HCT116 (cell line): Measurements from ENCODE around the gene CHST3.

Source experiments
- EZH2 ChIP-seq: fragments of 200-600 bp; sonication (generic); IDR thresholded peaks from 2 replicates; pipeline ENCODE4 v1.6.1; 2017; ENCODE audit warnings: antibody characterized with exemption, mixed run types
- EZH2phosphoT487 ChIP-seq: fragments of 200-600 bp; IDR thresholded peaks from 2 replicates; pipeline ENCODE4 v1.6.1; 2018; ENCODE audit warnings: antibody characterized with exemption, borderline replicate concordance
- FOSL1 ChIP-seq: IDR thresholded peaks from 2 replicates; pipeline ENCODE4 v1.6.1; 2012; ENCODE audit warnings: low read depth
- POLR2A ChIP-seq: IDR thresholded peaks from 2 replicates; pipeline ENCODE4 v1.7.0; 2011; ENCODE audit warnings: borderline replicate concordance; ENCODE audit not compliant: insufficient read depth, insufficient read length; ENCODE audit errors: extremely low read depth
- POLR2AphosphoS5 ChIP-seq: IDR thresholded peaks from 2 replicates; pipeline ENCODE4 v1.6.1; 2011; ENCODE audit warnings: mild to moderate bottlenecking, low read depth, low read length, moderate library complexity
- RAD21 ChIP-seq: IDR thresholded peaks from 2 replicates; pipeline ENCODE4 v1.6.1; 2012; ENCODE audit warnings: low read depth, mild to moderate bottlenecking
- SIN3A ChIP-seq: IDR thresholded peaks from 2 replicates; pipeline ENCODE4 v1.6.1; 2012; ENCODE audit warnings: low read depth
- SP1 ChIP-seq: IDR thresholded peaks from 2 replicates; pipeline ENCODE4 v1.6.1; 2012; ENCODE audit warnings: low read depth
- YY1 ChIP-seq: IDR thresholded peaks from 2 replicates; pipeline ENCODE4 v1.6.1; 2011; ENCODE audit warnings: low read length, low read depth, moderate library complexity, mild to moderate bottlenecking; ENCODE audit not compliant: insufficient replicate concordance; ENCODE audit errors: extremely low read depth
- ZFX ChIP-seq: fragments of 450-650 bp; IDR thresholded peaks from 2 replicates; pipeline ENCODE4 v1.6.1; 2017
- ZNF274 ChIP-seq: fragments of 200-500 bp; sonication (Bioruptor generic); IDR thresholded peaks from 2 replicates; pipeline ENCODE4 v1.6.1; 2014; ENCODE audit warnings: mild to moderate bottlenecking, low read depth, low read length, inconsistent platforms
- TF ChIP-seq, protein P1 (sequence below), 3 experiments: fragments of 200-600 bp in 1 of 3; sonication (generic) in 1 of 3; IDR thresholded peaks in 2 of 3; conservative IDR thresholded peaks in 1 of 3; 2 replicates each; pipeline ENCODE4 v1.5.1; 2012 to 2017; ENCODE audit warnings: low read depth in 2 of 3, low read length in 2 of 3, antibody characterized with exemption in 1 of 3, borderline replicate concordance in 1 of 3, control low read depth in 1 of 3, mild to moderate bottlenecking in 1 of 3, mixed read lengths in 1 of 3, mixed run types in 1 of 3, moderate library complexity in 1 of 3; ENCODE audit not compliant: insufficient read depth in 1 of 3
- TF ChIP-seq, protein P2 (sequence below): IDR thresholded peaks from 2 replicates; pipeline ENCODE4 v1.6.1; 2011; ENCODE audit warnings: mild to moderate bottlenecking, low read length, moderate library complexity; ENCODE audit not compliant: insufficient replicate concordance; ENCODE audit errors: extremely low read depth

DNA sequence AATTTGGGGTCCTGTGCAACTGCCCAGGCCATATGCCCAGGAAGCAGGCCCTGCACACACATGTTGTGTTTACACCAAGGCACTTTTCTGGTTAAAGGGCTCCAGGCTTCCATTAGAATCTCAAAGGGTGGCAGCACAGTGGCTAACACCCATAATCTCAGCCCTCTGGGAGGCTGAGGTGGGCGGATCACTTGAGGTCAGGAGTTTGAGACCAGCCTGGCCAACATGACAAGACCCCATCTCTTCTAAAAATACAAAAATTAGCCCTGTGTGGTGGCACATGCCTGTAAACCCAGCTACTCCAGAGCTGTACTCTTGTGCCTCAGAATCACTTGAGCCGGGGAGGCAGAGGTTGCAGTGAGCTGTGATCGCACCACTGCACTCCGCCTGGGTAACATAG is 70.6 kb downstream of the CHST3 start:
- TF ChIP-seq, protein P1, sequence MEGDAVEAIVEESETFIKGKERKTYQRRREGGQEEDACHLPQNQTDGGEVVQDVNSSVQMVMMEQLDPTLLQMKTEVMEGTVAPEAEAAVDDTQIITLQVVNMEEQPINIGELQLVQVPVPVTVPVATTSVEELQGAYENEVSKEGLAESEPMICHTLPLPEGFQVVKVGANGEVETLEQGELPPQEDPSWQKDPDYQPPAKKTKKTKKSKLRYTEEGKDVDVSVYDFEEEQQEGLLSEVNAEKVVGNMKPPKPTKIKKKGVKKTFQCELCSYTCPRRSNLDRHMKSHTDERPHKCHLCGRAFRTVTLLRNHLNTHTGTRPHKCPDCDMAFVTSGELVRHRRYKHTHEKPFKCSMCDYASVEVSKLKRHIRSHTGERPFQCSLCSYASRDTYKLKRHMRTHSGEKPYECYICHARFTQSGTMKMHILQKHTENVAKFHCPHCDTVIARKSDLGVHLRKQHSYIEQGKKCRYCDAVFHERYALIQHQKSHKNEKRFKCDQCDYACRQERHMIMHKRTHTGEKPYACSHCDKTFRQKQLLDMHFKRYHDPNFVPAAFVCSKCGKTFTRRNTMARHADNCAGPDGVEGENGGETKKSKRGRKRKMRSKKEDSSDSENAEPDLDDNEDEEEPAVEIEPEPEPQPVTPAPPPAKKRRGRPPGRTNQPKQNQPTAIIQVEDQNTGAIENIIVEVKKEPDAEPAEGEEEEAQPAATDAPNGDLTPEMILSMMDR (IDR thresholded peaks at IDR 0.05 in 2 of 3, conservative IDR thresholded peaks at IDR 0.05 in 1 of 3; ENCODE audit: borderline replicate concordance in 1 of 3, insufficient read depth in 1 of 3, low read depth in 2 of 3, low read length in 2 of 3): no peak
- TF ChIP-seq POLR2AphosphoS5 (no peak), EZH2phosphoT487 (no peak), POLR2A (no peak), ZNF274 (no peak), RAD21 (no peak), YY1 (no peak), SIN3A (no peak), FOSL1 (no peak), EZH2 (no peak), ZFX (no peak), SP1 (no peak)
- TF ChIP-seq, protein P2, sequence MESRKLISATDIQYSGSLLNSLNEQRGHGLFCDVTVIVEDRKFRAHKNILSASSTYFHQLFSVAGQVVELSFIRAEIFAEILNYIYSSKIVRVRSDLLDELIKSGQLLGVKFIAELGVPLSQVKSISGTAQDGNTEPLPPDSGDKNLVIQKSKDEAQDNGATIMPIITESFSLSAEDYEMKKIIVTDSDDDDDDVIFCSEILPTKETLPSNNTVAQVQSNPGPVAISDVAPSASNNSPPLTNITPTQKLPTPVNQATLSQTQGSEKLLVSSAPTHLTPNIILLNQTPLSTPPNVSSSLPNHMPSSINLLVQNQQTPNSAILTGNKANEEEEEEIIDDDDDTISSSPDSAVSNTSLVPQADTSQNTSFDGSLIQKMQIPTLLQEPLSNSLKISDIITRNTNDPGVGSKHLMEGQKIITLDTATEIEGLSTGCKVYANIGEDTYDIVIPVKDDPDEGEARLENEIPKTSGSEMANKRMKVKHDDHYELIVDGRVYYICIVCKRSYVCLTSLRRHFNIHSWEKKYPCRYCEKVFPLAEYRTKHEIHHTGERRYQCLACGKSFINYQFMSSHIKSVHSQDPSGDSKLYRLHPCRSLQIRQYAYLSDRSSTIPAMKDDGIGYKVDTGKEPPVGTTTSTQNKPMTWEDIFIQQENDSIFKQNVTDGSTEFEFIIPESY: no peak
